ENCODE results near the gene BMP2K.
"Not testable (repeated sequence)": the region's sequence is repeated elsewhere in the genome, so short reads cannot be mapped to it uniquely, and the experiment has no call there.

The BMP2K gene

DNA sequence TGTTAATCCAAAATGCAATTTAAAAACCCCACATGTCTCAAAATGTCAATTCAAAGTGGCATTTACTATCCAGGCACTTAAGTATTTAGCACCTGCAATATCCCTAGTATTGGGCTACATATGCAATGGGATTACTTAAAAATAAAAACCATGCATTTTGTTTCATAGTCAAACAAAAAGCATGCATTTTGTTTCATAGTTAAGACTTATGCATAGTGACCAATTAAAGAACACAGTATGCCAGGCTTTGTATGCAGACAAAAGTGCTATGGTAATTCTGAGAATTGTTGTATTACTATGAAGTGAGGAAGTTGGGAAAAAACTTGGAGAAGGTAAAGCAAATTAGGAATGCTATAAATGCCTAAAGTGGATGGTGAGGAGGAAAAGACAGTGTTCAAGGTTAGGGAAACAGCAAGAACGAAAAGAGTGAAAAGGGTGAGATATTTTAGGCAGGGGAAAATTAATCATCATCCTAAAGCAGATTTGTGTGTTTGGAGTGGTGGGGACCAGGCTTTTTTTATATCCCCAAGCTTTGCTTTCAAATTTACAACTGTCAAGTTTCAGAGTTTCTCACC, 10.6 kb upstream of the BMP2K start:
- no peak for DNase-seq

- no peak for DNase-seq
These were observed 10.1 kb upstream of the BMP2K start for GRCh38 chr4:78766026-78766425.

DNA sequence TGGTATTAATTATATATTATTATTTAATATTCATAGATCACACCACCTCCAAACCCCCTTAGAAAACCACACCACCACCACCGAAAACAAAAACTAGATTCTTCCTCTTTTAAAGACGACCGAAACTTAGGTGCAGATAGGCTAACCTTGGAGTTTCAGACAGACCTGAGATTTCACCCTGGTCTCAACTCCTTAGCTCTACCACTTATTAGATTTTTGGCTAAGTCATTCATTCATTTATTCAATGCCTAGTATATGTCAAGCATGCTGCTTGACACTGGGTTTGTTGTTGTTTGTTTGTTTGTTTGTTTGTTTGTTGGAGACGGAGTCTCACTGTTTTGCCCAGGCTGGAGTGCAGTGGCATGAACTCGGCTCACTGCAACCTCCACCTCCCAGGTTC, 9.5 kb upstream of the BMP2K start:
- DNase-seq: no peak

- no peak for DNase-seq
These were observed 8.8 kb upstream of the BMP2K start for GRCh38 chr4:78767350-78767749.

DNA sequence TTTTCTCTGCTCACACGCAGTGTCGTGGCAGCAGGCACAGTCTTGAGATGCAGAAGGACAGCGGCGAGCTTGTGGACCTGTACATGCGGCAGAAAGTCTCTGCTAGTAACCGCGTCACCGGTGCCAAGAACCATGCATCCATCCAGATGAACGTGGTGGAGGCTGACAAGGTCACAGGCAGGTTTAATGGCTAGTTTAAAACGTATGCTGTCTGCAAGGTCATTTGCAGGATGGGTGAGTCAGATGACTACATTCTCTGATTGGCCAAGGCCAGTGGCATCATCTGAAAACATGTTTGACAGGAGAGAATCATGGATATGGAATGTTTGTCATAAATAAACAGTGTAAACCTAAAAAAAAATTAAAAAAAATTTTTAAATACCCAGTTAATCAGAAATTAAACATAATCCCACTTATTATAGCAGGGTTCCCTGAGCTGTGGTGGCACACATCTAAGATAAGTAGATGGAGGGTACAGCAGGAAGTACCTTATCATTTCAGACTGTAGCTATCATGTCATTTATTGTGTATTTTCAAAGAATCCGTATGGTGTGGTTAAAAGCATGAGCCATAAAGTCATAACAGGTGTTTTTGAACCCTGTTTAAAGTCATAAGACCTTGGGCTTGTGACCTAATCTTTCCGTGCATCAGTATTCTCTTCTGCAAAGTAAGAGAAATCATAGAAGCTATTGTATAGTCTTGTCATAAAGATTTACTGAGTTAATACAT, 7.5 kb upstream of the BMP2K start:
- DNase-seq: no peak

- no peak for DNase-seq
These were observed 6.0 kb upstream of the BMP2K start for GRCh38 chr4:78770091-78770642.

DNA sequence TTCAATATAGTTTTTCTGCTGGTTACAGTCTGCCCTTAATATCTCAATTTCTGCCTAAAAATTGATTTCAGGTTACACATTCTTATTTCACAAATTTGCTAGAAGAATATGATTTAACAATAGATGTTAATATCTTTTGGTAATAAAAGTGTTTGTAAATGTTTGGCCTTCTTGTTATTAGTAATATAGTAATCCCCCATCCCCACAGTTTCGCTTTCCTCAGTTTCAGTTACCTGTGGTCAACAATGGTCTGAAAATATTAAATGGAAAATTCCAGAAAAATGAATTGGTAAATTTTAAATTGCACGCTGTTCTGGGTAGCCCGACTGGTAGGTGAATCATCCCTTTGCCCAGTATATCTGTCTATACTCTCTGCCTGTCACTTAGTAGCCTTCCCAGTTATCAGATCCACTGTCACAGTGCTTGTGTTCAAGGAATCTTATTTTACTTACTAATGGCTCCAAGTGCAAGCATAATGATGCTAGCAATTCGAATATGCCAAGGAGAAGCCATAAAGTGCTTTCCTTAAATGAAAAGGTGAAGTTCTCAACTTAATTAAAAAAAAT, 3.5 kb upstream of the BMP2K start:
- no peak for DNase-seq

DNA sequence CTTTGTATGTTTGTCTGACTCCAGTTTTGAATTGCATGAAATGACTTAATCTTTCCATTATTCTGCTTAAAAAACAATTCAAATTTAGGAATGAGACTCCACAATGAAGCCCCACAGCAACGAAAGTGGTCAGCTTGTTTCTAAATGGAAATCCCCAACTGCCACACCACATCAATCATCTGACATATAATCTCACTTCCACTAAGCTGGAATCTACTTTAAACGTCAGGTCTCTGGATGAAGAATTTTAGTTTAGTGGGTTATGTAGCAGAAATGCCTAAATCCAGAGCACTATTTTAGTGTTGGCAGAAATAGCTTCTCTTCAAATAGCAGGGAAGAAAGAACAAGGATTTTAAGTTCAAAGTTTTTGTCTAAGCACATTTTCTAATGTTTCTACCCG, 1.7 kb upstream of the BMP2K start:
- DNase-seq: no peak

DNA sequence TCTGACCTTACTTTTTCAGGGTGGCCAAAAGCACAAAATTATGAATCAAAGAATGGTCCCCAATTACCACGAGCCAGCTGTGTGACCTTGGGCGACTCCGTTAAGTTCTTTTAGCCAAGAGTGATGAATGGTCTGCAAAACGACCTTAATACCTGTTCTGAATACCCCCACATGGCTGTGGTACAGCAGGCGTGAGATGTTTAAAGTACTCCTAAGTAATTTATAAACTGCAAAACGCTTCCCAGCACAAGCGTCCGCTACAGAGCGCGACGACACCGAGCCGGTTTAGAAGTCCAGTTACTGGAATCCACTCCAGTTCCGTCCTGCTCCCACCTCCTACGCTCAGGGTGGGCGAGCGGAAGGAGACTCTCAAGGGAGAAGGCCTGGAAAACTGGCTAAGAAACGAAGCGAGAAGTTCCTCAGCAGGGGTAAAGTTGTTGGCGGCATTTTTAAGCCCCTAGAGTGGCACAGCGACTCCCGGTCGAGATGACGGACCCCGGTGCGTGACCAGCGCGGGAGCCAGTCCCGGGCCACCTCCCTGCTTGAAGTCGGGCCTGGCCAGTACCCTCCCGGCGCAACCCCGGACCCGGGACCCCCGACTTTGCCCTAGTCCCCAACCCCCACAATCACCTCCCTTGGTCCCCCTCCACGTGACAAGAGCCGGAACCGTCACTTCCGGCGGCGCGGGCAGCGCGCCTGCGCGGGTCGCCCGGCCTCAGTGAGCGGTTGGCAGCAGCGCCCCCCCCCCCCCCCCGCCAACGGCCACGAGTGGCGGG, 659 bp upstream of the BMP2K start:
- DNase-seq: peak; percentile 84 to 86

DNA sequence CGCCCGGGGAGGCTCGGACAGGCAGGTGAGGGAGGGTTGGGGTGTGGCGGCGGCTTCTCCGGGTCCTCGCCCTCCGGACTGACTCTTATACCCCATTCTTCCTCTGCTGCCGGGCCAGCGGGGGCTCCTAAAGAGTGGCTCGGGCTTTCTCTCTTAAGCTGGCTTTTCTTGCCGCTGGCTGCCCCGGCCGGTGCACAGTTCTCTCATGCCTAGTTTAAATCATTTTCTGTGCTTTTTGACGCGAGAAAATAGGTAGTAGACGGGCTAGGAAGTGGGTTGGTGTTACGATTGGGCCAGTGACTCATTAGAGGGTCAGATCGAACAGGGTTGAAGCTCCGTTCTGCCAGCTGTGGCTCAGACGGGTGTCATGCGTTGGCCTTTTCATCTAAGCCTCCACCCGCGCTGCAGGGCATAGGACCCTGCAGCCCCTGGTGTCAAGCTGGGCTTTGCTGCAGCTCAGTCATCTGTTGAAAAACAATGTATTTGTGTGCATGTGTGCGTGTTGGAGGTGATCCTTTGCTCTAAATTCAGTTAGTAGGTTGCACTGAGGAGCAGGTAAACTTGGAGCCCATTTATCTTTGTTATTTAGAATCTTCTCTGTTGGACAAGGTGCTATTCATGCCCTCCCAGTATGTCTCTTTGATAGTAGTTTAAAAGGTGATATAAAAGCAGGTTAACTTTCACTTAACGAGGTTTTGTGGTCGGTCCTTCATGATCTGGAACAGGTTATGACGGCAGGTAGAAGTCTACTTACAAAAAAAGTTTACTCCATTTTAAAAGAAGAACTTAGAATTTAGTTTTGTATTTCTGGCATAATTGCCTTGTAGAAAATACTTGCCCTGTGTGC, 802 bp downstream of the BMP2K start:
- peak; percentile 53 to 55 for DNase-seq

- no peak for DNase-seq
These were observed 1.4 kb downstream of the BMP2K start for GRCh38 chr4:78777576-78777940.

DNA sequence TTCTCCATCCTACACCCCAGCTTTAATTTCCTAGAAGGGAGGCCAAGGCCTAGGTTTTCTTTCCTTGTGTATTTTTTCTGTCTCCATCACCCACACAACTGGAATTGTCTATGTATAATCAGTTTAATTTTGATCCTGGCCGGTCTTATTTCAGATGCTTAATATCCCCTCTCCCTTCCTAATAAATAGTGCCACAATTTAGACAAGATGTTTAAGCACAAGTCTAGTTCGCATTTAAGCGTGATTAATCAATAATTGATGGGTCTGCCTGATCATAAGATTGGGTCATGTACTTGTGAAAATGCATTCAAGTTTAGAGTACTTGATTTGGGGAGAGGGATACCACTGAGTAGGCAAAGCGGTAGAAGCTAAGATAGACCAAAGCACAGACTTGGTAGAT, 2.4 kb downstream of the BMP2K start:
- DNase-seq: no peak

- no peak for DNase-seq
These were observed 3.1 kb downstream of the BMP2K start for GRCh38 chr4:78779280-78779679.

GRCh38 chr4:78780093-78780492, 3.9 kb downstream of the BMP2K start:
- no peak for DNase-seq

DNA sequence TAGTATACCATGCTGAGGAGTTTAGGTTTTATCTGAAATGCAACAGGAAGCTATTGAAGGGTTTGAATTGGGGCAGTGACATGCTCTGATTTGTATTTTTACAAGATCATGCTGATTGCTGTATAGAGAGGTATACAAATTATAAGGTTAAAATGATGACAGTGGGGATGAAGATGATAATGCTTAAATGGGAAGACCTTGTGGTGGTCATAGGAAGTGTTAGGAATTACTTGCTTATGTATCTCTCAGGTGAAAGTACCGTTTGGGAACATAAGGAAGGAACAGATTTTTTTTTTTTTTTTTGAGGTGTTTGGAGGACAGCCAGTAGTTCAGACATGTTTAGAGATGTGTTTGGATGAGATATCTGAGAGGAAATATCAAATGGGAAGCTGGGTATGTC, 5.0 kb downstream of the BMP2K start:
- no peak for DNase-seq

GRCh38 chr4:78781924-78782323, 5.8 kb downstream of the BMP2K start:
- DNase-seq: no peak

- DNase-seq: no peak
These were observed 8.2 kb downstream of the BMP2K start for GRCh38 chr4:78784236-78784865.

DNA sequence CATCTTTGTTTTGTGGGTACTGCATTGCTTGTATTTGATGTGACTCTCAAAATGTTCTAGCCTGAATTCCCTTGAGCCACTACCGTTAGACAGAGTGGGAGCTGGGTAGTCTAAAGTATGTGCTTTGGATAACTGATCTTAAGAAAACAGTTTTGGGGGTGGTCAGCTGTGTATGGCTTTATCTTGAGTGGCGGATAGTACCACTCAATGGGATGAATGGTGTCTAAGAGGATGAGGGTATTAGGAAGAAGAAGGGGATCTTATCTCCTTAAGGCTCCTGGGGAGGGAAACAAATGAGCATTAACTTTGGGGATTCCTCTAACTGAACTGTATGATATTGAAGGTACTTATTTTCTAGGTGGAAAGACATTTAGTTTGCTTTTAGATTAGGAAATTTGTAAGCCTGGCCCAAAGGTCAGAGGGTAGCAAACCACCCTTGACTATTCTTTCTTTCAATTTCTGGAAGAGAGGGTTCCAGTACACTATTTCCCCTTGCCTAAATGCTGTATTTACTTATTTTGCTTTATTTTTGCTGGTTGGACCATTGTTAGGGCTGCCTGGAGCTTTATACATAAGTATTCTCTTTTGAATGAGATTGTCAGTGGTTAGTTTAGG, 11.3 kb downstream of the BMP2K start:
- DNase-seq: no peak

GRCh38 chr4:78788007-78788889, 12.1 kb downstream of the BMP2K start:
- DNase-seq: no peak

DNA sequence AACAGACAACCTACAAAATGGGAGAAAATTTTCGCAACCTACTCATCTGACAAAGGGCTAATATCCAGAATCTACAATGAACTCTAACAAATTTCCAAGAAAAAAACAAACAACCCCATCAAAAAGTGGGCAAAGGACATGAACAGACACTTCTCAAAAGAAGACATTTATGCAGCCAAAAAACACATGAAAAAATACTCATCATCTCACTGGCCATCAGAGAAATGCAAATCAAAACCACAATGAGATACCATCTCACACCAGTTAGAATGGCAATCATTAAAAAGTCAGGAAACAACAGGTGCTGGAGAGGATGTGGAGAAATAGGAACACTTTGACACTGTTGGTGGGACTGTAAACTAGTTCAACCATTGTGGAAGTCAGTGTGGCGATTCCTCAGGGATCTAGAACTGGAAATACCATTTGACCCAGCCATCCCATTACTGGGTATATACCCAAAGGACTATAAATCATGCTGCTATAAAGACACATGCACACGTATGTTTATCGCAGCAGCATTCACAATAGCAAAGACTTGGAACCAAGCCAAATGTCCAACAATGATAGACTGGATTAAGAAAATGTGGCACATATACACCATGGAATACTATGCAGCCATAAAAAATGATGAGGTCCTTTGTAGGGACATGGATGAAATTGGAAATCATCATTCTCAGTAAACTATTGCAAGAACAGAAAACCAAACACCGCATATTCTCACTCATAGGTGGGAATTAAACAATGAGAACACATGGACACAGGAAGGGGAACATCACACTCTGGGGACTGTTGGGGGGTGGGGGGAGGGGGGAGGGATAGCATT, 19.7 kb downstream of the BMP2K start:
- not testable (repeated sequence) for DNase-seq
